ENCODE measurements around the gene ADAMTS9. TPM values are rescaled to one million over a fixed set of nuclear protein-coding genes. Genes with fewer than 3 reads are reported as not detected.
A peak's percentile ranks its signal among the peaks of the same experiment; 100 is the strongest.

Gene ADAMTS9
- total RNA-seq, 1 experiment from 2014 or later, result 2.4 TPM

DNA sequence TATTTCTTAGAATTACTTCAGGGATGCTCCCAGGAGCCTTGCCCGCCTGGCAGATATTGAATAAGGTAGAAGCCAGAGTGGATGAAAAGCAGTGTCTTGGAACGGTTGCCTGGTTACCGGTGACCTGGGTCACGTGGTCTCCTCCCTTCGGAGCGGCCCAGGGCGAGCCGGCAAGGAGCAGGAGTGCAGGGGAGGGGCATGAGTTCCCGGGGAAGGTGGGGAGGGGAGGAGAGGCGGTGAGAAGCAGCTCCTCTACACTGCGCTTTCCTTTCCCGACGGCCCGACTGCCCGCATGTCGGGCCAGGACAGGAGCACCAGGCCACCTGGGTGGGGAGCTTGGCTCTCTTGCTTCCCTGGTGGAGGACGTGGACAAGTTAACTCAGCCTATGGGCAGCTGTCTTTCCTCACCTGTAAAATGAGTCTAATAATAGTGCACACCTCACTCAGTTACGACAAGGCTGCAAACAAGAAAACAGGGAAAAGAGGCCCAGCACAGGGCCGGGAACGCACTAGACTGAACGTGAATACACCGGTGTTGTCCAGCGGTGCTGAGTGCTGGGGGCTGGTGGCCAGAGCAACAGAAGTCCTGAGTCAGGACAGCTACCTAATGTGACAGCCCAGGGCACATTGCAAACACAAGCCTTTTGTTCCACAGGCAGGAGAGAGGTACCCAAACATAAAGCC, 198.3 kb downstream of the ADAMTS9 start:
- no peak for DNase-seq (ENCODE audit: low read depth)

DNA sequence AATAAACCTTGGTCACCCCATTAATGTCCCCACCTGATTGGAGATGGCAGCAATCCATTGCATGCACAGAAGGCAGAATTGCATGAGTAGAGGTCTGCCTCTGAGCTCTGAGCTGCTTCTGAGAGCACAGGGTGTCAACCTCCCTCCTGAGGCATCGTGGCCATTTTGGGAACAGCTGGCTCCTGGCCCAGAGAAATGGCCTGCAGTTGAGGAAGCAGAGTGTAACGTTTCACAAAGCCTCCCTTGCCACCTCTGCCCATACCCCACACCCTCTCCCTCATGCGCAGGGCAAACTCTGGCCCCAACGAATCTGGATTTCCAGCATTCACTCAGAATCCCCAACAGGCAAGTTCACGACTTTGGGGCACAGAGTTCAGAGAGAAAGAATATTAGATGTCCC, 198.9 kb downstream of the ADAMTS9 start:
- DNase-seq (ENCODE audit: low read depth), result no peak

DNA sequence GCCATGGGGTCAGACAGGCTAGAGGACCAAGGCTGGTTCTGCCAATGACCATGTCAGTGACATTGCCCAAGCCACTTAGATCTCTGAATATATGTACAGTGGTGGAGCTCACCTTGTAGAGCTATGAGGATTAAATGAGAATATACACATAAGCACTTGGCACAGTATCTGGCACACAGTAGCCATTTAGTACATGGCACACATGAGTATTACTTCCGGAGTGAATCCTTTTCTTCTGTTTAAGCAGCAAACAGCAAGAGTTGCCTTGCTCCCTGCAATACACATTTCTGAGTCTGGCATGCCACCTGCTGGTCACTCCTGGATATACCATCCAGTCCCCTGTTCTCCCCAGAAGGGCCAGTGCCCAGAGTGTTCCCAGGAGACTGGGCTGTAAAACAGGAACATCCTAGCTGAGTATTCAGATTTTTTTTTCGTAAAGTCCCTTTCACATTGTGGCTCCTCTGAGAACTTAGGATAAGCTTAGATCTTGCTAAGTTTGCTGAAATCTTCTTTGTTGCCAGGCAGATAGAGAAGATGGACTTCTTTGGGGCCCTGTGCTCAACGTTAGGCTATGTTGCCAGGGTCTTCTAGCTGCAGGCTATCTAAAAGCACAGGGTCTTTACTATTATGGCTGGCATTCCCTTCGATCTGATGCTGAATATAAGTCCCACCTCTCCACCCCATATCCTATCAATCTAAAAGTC, 203.4 kb downstream of the ADAMTS9 start:
- peak; percentile 76 for DNase-seq (ENCODE audit: low read depth)

DNA sequence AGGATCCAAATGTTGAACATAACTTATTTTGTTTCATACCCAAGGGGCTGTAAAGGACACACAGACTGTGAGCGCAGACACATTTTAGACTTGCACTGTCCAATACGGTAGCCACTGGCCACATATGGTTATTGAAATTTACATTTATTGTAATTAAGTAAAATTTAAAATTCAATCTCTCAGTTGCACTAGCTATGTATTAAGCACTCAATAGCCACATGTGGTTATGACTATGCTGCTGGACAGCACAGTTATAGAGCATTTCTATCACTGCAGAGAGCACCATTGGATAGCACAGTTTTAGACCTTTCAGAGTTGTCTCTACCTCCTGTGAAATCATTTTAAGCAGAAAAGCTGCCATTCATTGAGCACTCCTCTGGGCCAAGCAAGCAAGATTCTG, 204.3 kb downstream of the ADAMTS9 start:
- no peak for DNase-seq (ENCODE audit: low read depth)

DNA sequence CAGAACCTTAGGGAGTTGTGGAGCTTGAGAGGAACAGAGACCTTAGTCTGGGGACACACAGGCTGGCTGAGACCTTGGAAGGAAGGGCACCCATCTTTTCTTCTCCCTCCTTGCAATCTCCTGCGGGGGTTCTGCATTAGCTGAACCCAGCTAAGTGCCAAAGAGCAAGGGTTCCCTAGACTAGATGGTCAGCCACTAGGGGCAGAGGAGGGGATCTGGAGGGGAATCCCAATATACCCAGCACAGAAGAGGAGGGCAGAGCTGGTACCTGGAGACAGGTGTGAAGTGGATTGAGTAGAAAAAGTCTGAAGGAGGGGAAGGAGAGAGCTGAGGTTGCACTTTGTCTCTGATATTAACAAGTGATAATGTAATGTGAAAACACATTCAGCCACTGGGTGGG, 212.8 kb downstream of the ADAMTS9 start:
- no peak for DNase-seq (ENCODE audit: low read depth)

DNA sequence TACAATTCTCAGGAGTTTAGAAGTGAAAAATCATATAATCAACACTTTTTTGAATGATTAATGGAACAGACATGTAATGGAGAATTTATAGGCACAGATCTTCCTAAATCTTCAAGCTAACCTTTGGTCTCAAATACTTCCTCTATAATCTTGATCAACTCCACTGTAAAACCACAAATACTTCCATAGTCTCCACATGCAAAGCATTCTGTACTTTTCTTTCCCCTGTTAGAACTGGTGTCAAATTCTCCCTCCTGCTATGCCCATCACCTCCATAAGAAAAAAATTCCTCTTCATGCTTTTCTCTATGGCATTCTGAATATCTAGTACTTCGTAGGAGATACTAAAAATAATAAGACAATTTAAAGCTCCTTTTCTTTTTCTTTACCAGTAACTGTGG, 214.3 kb downstream of the ADAMTS9 start:
- DNase-seq (ENCODE audit: low read depth), result no peak

DNA sequence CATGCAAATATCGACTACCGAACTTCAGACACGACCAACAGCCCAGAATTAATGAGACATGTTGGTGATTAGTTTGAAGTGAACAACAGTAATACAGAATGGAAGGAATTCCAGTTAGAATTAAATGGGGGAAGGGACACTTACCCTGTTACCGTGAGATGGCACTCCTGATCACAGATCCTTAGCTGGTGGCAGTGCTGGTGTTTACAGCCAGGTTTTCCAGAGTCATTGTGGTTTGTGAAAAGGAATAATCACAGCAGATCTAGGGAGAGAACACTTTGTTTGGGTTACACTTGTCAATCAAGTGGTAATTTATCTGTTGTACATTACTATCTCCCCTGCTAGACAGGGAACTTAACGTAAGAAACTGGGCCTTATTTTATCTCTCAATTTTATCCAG, 217.4 kb downstream of the ADAMTS9 start:
- no peak for DNase-seq (ENCODE audit: low read depth)

DNA sequence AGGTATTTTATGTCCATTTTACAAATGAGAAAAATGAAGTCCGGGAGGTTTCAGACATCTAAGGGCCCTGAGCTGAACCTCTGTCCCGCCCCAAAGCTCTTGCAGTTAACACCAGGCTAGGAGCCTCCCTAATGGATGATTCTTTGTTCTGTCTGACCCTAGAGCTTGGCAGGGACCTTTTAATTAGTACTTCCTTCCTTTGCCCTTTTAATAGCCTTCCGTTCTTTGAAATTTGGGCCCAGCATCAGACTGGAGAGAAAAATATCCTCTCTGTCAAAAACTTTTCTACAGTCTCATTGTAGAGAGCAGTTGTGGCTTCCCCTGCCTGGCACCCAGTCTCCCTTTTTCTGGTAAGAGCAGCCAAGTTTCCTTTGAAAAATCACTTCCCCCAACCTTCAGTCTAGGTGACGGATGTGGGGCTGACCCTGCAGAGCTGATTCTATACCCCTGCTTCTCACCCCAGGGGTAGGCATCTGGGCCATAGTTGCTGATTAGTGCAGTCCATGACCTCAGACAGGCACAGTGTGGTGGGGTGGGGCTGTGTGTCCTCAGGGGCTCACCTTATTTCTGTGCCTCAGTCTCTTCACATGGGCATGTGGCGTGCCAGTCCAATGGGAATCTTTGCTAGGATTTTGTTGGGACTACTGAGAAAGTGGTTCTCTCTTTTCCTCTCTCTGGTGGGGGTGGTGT, 220.4 kb downstream of the ADAMTS9 start:
- no peak for DNase-seq (ENCODE audit: low read depth)
